GM23338 (cell line): ENCODE measurements around the gene PAIP2. TPM values are rescaled to one million over a fixed set of nuclear protein-coding genes. Genes with fewer than 3 reads are reported as not detected.

ENCODE experiments used
- ATAC-seq: fragments of 200-7000 bp; cut with Tn5 transposase; 3 replicates; pipeline ENCODE4 v1.9.1; 2020
- DNase-seq: peaks from one replicate; pipeline ENCODE4 v3.0.0-alpha.2; 2015; ENCODE audit warnings: low spot score
- H2AFZ ChIP-seq: fragments of 200-600 bp; sonication (generic); 2 replicates; pipeline ENCODE4 v1.8.0; 2016; ENCODE audit warnings: antibody characterized with exemption, mild to moderate bottlenecking, moderate library complexity
- H3F3A ChIP-seq: fragments of 200-600 bp; sonication (generic); replicated peaks from 2 replicates; pipeline ENCODE4 v1.8.0; 2017; ENCODE audit warnings: antibody characterized with exemption, mixed run types, low read depth
- H3K27ac ChIP-seq: fragments of 200-600 bp; sonication (generic); 2 replicates; pipeline ENCODE4 v1.6.1; 2016; ENCODE audit warnings: low read depth
- H3K27me3 ChIP-seq: fragments of 200-600 bp; sonication (generic); 2 replicates; pipeline ENCODE4 v1.8.0; 2016; ENCODE audit warnings: mild to moderate bottlenecking, mixed run types, moderate library complexity; ENCODE audit not compliant: insufficient read depth
- H3K36me3 ChIP-seq: fragments of 200-600 bp; sonication (generic); 2 replicates; pipeline ENCODE4 v1.8.0; 2016; ENCODE audit warnings: mild to moderate bottlenecking; ENCODE audit not compliant: insufficient read depth
- H3K4me1 ChIP-seq: fragments of 200-600 bp; sonication (generic); 2 replicates; pipeline ENCODE4 v1.8.0; 2016; ENCODE audit warnings: mild to moderate bottlenecking, moderate library complexity; ENCODE audit not compliant: insufficient read depth
- H3K4me2 ChIP-seq: fragments of 200-600 bp; sonication (generic); 2 replicates; pipeline ENCODE4 v1.7.1; 2017; ENCODE audit warnings: mixed run types
- H3K4me3 ChIP-seq: fragments of 200-600 bp; sonication (generic); 2 replicates; pipeline ENCODE4 v1.6.1; 2016; ENCODE audit warnings: mixed run types
- H3K79me2 ChIP-seq: fragments of 200-600 bp; sonication (generic); replicated peaks from 2 replicates; pipeline ENCODE4 v1.8.0; 2017; ENCODE audit warnings: mild to moderate bottlenecking; ENCODE audit not compliant: insufficient read depth
- H3K9me2 ChIP-seq: fragments of 200-600 bp; sonication (generic); 2 replicates; pipeline ENCODE4 v1.8.0; 2017; ENCODE audit not compliant: insufficient read depth
- H4K20me1 ChIP-seq: fragments of 200-600 bp; sonication (generic); replicated peaks from 2 replicates; pipeline ENCODE4 v1.8.0; 2017; ENCODE audit warnings: mild to moderate bottlenecking; ENCODE audit not compliant: insufficient read depth
- H3K27ac Mint-ChIP-seq: 2 replicates; pipeline ENCODE4 v1.8.0; 2020; ENCODE audit warnings: inconsistent platforms, mild to moderate bottlenecking, moderate library complexity, mixed read lengths
- H3K27me3 Mint-ChIP-seq: 3 replicates; pipeline ENCODE4 v1.8.0; 2022; ENCODE audit warnings: low read depth, mild to moderate bottlenecking, moderate library complexity, mixed read lengths, inconsistent platforms; ENCODE audit not compliant: insufficient read depth, poor library complexity
- H3K36me3 Mint-ChIP-seq: 3 replicates; pipeline ENCODE4 v1.8.0; 2021; ENCODE audit warnings: low read depth, mild to moderate bottlenecking, inconsistent platforms, moderate library complexity, mixed read lengths
- H3K4me1 Mint-ChIP-seq: 3 replicates; pipeline ENCODE4 v1.8.0; 2020; ENCODE audit warnings: mild to moderate bottlenecking, inconsistent platforms, mixed read lengths
- H3K4me3 Mint-ChIP-seq: 3 replicates; pipeline ENCODE4 v1.8.0; 2021; ENCODE audit warnings: moderate library complexity, mild to moderate bottlenecking, inconsistent platforms, mixed read lengths
- H3K9me3 Mint-ChIP-seq: 3 replicates; pipeline ENCODE4 v1.8.0; 2020; ENCODE audit warnings: moderate library complexity, mild to moderate bottlenecking, inconsistent platforms, mixed read lengths
- CTCF ChIP-seq, 2 experiments: fragments of 200-600 bp in 1 of 2; sonication (generic) in 1 of 2; conservative IDR thresholded peaks; 2 replicates each; pipeline versions ENCODE4 v1.5.1 to v1.6.1; 2016 to 2017; ENCODE audit warnings: antibody characterized with exemption in 2 of 2, low read depth in 2 of 2, mild to moderate bottlenecking in 2 of 2, moderate library complexity in 1 of 2
- ETS1 ChIP-seq: IDR thresholded peaks from 2 replicates; pipeline ENCODE4 v1.6.1; 2016; ENCODE audit warnings: antibody characterized with exemption
- JUNB ChIP-seq: IDR thresholded peaks from one replicate; pipeline ENCODE4 v1.6.1; 2016; ENCODE audit warnings: antibody characterized with exemption; ENCODE audit not compliant: unreplicated experiment
- POLR2AphosphoS5 ChIP-seq: IDR thresholded peaks from 2 replicates; pipeline ENCODE4 v1.6.1; 2016; ENCODE audit warnings: antibody characterized with exemption, low read depth
- REST ChIP-seq: IDR thresholded peaks from one replicate; pipeline ENCODE4 v1.6.1; 2018; ENCODE audit warnings: antibody characterized with exemption; ENCODE audit not compliant: unreplicated experiment
- ZNF114 ChIP-seq: fragments of 250-450 bp; sonication (Bioruptor Pico); IDR thresholded peaks from 2 replicates; pipeline ENCODE4 v1.5.0; 2020; ENCODE audit warnings: mild to moderate bottlenecking, moderate library complexity
- polyA plus RNA-seq: library from polyadenylated mRNA; unstranded; fragments of >200 nt; fragmentation: Nextera tagmentation; extraction: Ambion mirVana; gene quantifications from 2 replicates; pipeline ENCODE4 v1.2.1, GENCODE V29; 2016
- total RNA-seq: library from RNA; depleted of rRNA; stranded (reverse); fragments of >200 nt; shearing (Covaris generic); gene quantifications from 2 replicates; pipeline ENCODE4 v1.2.3, GENCODE V29; 2014

The PAIP2 gene
- total and polyA plus RNA-seq, 2 experiments from 2014 or later = 132 to 277 TPM

- Mint-ChIP-seq H3K4me3 (0 out of 3 replicates have a peak overlapping the region, but pooled peaks have one; percentile 41), H3K27me3 (peaks cover 29% of the 10 kb centered on the region), H3K27ac (peak overlapping the region; percentile 84), H3K36me3 (no peaks in the 10 kb centered on the region; the same call in 2 of the 3 replicates), H3K4me1 (peaks cover 31% of the 10 kb centered on the region), H3K9me3 (no peaks in the 10 kb centered on the region)
- no peak for DNase-seq
- no peaks in the 10 kb centered on the region for H3K79me2 ChIP-seq
- H3F3A ChIP-seq = 0 out of 2 replicates have a peak, but pooled peaks cover 4% of the 10 kb centered on the region
- H3K36me3 ChIP-seq = no peaks in the 10 kb centered on the region
- no peaks in the 10 kb centered on the region for H4K20me1 ChIP-seq
- peak overlapping the region; percentile 74; the same call in 1 of the 2 replicates for H3K4me2 ChIP-seq
- peak overlapping the region; percentile 89 for H2AFZ ChIP-seq
- H3K27ac ChIP-seq = no peak overlapping the region
- H3K9me2 ChIP-seq = no peaks in the 10 kb centered on the region
- TF ChIP-seq CTCF (conservative IDR thresholded peaks at IDR 0.05; ENCODE audit: low read depth in 2 of 2) = no peak
- TF ChIP-seq ZNF114 = no peak
- no peak for TF ChIP-seq ETS1
- no peak for TF ChIP-seq JUNB
- H3K4me3 ChIP-seq = no peak overlapping the region
- ATAC-seq = no peak
- H3K27me3 ChIP-seq = peaks cover 8% of the 10 kb centered on the region
- H3K4me1 ChIP-seq = peaks cover 16% of the 10 kb centered on the region
These were observed 46.0 kb downstream of the PAIP2 start for GRCh38 chr5:139387611-139388197.

- H3K4me1 ChIP-seq = peaks cover 16% of the 10 kb centered on the region
- TF ChIP-seq REST (no peak), ETS1 (no peak), POLR2AphosphoS5 (no peak), JUNB (no peak)
These were observed 46.7 kb downstream of the PAIP2 start for GRCh38 chr5:139388198-139388821.

More at GRCh38 chr5:139388198-139388821, 46.7 kb downstream of the PAIP2 start:
- H3K36me3 Mint-ChIP-seq = no peaks in the 10 kb centered on the region; the same call in 2 of the 3 replicates
- H3K36me3 ChIP-seq = no peaks in the 10 kb centered on the region
- H3K27ac ChIP-seq = peak overlapping the region; percentile 32; the same call in 1 of the 2 replicates
- peaks cover 31% of the 10 kb centered on the region for H3K4me1 Mint-ChIP-seq
- H3K27ac Mint-ChIP-seq = peak overlapping the region; percentile 84
- peak overlapping the region; percentile 89 for H2AFZ ChIP-seq
- peaks cover 14% of the 10 kb centered on the region for H3K27me3 ChIP-seq
- peak overlapping the region; percentile 74 for H3K4me2 ChIP-seq
- peak overlapping the region; percentile 41; the same call in 2 of the 3 replicates for H3K4me3 Mint-ChIP-seq
- H4K20me1 ChIP-seq = no peaks in the 10 kb centered on the region
- peaks cover 34% of the 10 kb centered on the region for H3K27me3 Mint-ChIP-seq
- no peaks in the 10 kb centered on the region for H3K79me2 ChIP-seq
- ATAC-seq (no peak), DNase-seq (peak; percentile 69)
- no peaks in the 10 kb centered on the region for H3K9me2 ChIP-seq
- H3F3A ChIP-seq = peaks cover 8% of the 10 kb centered on the region; the same call in 1 of the 2 replicates
- H3K9me3 Mint-ChIP-seq = no peaks in the 10 kb centered on the region
- H3K4me3 ChIP-seq = peak overlapping the region; percentile 31
